ENCODE measurements around the gene IL10RB. TPM values are rescaled to one million over a fixed set of nuclear protein-coding genes. Genes with fewer than 3 reads are reported as not detected.

The IL10RB gene
- total and polyA plus RNA-seq, 2 of the 13 experiments (the other 11 are each of a cell fraction or from before 2014, with no cell fraction given), result 17.4 to 18.2 TPM

DNA sequence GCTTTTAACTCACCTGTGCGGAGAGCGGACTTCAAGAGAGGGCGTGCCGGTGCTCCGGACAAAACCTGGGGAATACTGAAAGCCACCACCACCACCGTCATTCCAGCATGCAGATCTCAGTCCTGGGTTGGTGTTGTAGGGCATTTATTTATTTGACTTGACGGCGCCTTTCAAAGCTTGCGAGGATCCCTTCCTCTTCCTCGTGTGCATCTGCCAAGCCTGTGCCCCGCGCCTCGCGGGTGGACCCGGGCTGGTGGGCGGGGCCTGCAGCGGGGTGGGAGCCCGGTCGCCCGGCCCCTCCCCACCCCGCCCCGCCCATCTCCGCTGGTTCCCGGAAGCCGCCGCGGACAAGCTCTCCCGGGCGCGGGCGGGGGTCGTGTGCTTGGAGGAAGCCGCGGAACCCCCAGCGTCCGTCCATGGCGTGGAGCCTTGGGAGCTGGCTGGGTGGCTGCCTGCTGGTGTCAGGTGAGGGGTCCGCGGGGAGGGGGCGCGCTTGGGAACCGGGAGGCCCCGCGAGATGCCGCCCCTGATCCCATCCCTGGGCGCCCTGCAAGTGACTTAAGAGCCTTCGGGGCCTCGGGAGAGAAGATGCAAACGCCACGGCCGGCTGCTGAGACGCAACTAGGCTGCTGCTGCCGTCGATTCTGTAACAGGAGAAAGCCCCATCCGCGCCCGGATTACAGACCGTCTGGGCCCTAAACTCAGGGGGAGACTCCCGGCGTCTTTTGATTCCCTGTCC, at the start of gene IL10RB (continued):
- TF ChIP-seq RFX1 (IDR thresholded peaks at IDR 0.05), result no peak
- no peak for TF ChIP-seq XBP1 (CRISPR knock-in tag; IDR thresholded peaks at IDR 0.05)
- TF ChIP-seq, protein P1, sequence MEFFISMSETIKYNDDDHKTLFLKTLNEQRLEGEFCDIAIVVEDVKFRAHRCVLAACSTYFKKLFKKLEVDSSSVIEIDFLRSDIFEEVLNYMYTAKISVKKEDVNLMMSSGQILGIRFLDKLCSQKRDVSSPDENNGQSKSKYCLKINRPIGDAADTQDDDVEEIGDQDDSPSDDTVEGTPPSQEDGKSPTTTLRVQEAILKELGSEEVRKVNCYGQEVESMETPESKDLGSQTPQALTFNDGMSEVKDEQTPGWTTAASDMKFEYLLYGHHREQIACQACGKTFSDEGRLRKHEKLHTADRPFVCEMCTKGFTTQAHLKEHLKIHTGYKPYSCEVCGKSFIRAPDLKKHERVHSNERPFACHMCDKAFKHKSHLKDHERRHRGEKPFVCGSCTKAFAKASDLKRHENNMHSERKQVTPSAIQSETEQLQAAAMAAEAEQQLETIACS (CRISPR knock-in tag; IDR thresholded peaks at IDR 0.05), result no peak
- TF ChIP-seq NR2F1 (CRISPR knock-in tag; IDR thresholded peaks at IDR 0.05), result no peak
- 0 out of 2 replicates have a peak, but pooled peaks have one; percentile 27 for TF ChIP-seq ZNF552 (CRISPR knock-in tag; IDR thresholded peaks at IDR 0.05; ENCODE audit: borderline replicate concordance)
- peak; percentile 98 for TF ChIP-seq AGO2 (optimal IDR thresholded peaks at IDR 0.05; ENCODE audit: low read depth, low read length)
- no peak; the same call in 1 of the 2 replicates for TF ChIP-seq SP2 (CRISPR knock-in tag; IDR thresholded peaks at IDR 0.05)
- no peak for TF ChIP-seq GATA4 (IDR thresholded peaks at IDR 0.05; ENCODE audit: borderline replicate concordance, low read depth)
- TF ChIP-seq TCF7L2 (IDR thresholded peaks at IDR 0.05; ENCODE audit: low read depth, low read length), result no peak
- TF ChIP-seq, protein P2, sequence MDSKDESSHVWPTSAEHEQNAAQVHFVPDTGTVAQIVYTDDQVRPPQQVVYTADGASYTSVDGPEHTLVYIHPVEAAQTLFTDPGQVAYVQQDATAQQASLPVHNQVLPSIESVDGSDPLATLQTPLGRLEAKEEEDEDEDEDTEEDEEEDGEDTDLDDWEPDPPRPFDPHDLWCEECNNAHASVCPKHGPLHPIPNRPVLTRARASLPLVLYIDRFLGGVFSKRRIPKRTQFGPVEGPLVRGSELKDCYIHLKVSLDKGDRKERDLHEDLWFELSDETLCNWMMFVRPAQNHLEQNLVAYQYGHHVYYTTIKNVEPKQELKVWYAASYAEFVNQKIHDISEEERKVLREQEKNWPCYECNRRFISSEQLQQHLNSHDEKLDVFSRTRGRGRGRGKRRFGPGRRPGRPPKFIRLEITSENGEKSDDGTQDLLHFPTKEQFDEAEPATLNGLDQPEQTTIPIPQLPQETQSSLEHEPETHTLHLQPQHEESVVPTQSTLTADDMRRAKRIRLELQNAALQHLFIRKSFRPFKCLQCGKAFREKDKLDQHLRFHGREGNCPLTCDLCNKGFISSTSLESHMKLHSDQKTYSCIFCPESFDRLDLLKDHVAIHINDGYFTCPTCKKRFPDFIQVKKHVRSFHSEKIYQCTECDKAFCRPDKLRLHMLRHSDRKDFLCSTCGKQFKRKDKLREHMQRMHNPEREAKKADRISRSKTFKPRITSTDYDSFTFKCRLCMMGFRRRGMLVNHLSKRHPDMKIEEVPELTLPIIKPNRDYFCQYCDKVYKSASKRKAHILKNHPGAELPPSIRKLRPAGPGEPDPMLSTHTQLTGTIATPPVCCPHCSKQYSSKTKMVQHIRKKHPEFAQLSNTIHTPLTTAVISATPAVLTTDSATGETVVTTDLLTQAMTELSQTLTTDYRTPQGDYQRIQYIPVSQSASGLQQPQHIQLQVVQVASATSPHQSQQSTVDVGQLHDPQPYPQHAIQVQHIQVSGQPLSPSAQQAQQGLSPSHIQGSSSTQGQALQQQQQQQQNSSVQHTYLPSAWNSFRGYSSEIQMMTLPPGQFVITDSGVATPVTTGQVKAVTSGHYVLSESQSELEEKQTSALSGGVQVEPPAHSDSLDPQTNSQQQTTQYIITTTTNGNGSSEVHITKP (CRISPR knock-in tag; IDR thresholded peaks at IDR 0.05; ENCODE audit: low read depth), result no peak
- TF ChIP-seq, protein P3, sequence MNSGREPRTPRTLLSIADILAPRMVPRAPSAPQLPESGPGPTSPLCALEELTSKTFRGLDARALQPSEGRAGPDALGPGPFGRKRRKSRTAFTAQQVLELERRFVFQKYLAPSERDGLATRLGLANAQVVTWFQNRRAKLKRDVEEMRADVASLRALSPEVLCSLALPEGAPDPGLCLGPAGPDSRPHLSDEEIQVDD (CRISPR knock-in tag; IDR thresholded peaks at IDR 0.05; ENCODE audit: borderline replicate concordance), result no peak
- no peak for TF ChIP-seq ZNF557 (CRISPR knock-in tag; IDR thresholded peaks at IDR 0.05)
- no peak for TF ChIP-seq ZNF343 (CRISPR knock-in tag; IDR thresholded peaks at IDR 0.05)
- TF ChIP-seq, protein P4, sequence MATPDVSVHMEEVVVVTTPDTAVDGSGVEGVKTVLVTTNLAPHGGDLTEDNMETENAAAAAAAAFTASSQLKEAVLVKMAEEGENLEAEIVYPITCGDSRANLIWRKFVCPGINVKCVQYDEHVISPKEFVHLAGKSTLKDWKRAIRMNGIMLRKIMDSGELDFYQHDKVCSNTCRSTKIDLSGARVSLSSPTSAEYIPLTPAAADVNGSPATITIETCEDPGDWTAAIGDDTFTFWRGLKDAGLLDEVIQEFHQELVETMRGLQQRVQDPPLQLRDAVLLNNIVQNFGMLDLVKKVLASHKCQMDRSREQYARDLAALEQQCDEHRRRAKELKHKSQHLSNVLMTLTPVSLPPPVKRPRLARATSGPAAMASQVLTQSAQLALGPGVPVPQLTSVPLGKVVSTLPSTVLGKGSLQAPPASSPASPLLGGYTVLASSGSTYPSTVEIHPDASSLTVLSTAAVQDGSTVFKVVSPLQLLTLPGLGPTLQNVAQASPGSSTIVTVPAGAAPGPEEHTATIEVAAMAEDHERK (CRISPR knock-in tag; IDR thresholded peaks at IDR 0.05; ENCODE audit: low read depth), result no peak
- no peak for TF ChIP-seq MIER3 (CRISPR knock-in tag; IDR thresholded peaks at IDR 0.05; ENCODE audit: borderline replicate concordance)
- peak; percentile 84; the same call in 1 of the 2 replicates for TF ChIP-seq ZNF558 (CRISPR knock-in tag; IDR thresholded peaks at IDR 0.05; ENCODE audit: borderline replicate concordance)
- TF ChIP-seq, protein P5, sequence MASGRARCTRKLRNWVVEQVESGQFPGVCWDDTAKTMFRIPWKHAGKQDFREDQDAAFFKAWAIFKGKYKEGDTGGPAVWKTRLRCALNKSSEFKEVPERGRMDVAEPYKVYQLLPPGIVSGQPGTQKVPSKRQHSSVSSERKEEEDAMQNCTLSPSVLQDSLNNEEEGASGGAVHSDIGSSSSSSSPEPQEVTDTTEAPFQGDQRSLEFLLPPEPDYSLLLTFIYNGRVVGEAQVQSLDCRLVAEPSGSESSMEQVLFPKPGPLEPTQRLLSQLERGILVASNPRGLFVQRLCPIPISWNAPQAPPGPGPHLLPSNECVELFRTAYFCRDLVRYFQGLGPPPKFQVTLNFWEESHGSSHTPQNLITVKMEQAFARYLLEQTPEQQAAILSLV (CRISPR knock-in tag; IDR thresholded peaks at IDR 0.05; ENCODE audit: borderline replicate concordance), result no peak; the same call in 1 of the 2 replicates
- no peak for TF ChIP-seq JDP2 (CRISPR knock-in tag; IDR thresholded peaks at IDR 0.05; ENCODE audit: borderline replicate concordance)
- no peak for TF ChIP-seq ZNF225 (CRISPR knock-in tag; IDR thresholded peaks at IDR 0.05)
- no peak for TF ChIP-seq KAT7 (CRISPR knock-in tag; IDR thresholded peaks at IDR 0.05; ENCODE audit: borderline replicate concordance)
- no peak for TF ChIP-seq POLR2AphosphoS2 (IDR thresholded peaks at IDR 0.05; ENCODE audit: low read depth, low read length)
